ENCODE data around the gene SNX33. TPM values are rescaled to one million over a fixed set of nuclear protein-coding genes. Genes with fewer than 3 reads are reported as not detected.

The SNX33 gene
- polyA plus RNA-seq (21.7 to 32.5 TPM (median 27.0 TPM) in 3 replicates), polyA minus RNA-seq (45.4 to 75.9 TPM (median 53.1 TPM) in 3 replicates)
- polyA plus RNA-seq (2011; ENCODE audit: low read depth): 11.5 TPM
- polyA plus RNA-seq (2011; cell fraction: cytosol; rRNA removed): 24.7 and 25.8 TPM in 2 replicates
- polyA plus RNA-seq (2011; cell fraction: nucleus; rRNA removed): 59.5 and 81.4 TPM in 2 replicates
- 31.2 and 40.4 TPM in 2 replicates for polyA plus RNA-seq (2012; ENCODE audit: low replicate concordance)
- polyA minus RNA-seq (2011; cell fraction: cytosol; rRNA and poly(A)+ RNA removed): 51.8 TPM
- 52.0 and 62.4 TPM in 2 replicates for polyA minus RNA-seq (2011; cell fraction: nucleus; rRNA and poly(A)+ RNA removed)

DNA sequence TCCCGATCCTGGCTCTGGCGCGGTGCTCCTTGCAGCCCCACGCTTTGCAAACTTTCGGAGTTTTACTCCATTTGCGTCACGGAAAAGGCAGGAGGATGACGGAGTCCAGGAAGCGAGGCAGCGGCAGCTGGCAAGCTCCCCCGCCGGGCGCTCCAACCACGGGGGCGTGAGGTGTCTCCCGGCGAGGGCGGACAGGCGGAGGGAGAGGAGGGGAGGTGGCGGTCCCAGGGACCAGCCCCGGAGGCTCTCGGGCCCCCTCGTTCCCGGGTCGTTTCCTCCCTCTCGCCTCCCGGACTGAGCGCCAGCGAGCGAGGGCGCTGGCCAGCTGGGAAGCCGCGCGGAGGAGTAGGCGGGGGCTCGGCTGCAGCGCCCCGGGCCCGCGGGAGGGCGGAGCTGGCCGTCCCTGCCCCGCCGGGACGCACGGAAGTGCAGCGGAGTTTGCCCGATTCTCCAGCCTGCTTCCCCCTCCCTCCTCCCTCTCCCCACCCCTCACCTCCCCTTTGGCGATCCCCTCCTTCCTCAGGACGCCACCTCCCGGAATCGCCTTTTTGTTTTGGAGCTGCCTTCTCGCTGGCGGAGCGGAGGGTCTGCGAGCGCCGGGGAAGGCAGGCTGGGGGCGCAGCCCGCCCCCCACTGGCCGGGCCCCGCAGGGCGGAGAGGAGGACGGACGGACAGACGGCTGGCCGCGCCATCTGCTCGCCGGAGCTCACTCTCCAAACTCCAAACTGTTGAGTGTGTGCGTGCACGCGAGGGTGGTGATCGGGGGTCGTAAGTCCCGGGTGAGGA lies at the start of gene SNX33:
TSS of gene SNX33 (plus strand) at position 543 of the 786 bp plus-strand sequence. CDS start 1,191 bp downstream, outside the sequence.
- H2AFZ ChIP-seq (ENCODE audit: control insufficient read depth, low read length): peak within 1 kb of the TSS; percentile 55
- dilution Hi-C loops (cut with MboI; ENCODE audit: extremely low pct_ligation_motif_present, low sequenced_read_pairs): no loop called here
- peaks cover 57% of the 10 kb centered on the region for H3K79me2 ChIP-seq (ENCODE audit: control insufficient read depth, insufficient read depth, low read length)
- H3K4me1 ChIP-seq (ENCODE audit: control insufficient read depth, extremely low read depth, insufficient read depth, low read length): peaks cover 47% of the 10 kb centered on the region
- FAIRE-seq: no peak
- H3K27me3 ChIP-seq (ENCODE audit: control insufficient read depth, extremely low read depth, insufficient read depth, low read length): no peaks in the 10 kb centered on the region
- DNase-seq (ENCODE audit: low read depth, low spot score): no peak
- H3K9ac ChIP-seq (ENCODE audit: control insufficient read depth, extremely low read depth, insufficient read depth, low read length): peak within 1 kb of the TSS; percentile 95
- peaks cover 4 to 19% of the 10 kb centered on the region in 2 experiments for H3K36me3 ChIP-seq (ENCODE audit: control insufficient read depth in 2 of 2, extremely low read depth in 1 of 2, insufficient read depth in 2 of 2, low read length in 2 of 2)
- TF ChIP-seq, protein P1, sequence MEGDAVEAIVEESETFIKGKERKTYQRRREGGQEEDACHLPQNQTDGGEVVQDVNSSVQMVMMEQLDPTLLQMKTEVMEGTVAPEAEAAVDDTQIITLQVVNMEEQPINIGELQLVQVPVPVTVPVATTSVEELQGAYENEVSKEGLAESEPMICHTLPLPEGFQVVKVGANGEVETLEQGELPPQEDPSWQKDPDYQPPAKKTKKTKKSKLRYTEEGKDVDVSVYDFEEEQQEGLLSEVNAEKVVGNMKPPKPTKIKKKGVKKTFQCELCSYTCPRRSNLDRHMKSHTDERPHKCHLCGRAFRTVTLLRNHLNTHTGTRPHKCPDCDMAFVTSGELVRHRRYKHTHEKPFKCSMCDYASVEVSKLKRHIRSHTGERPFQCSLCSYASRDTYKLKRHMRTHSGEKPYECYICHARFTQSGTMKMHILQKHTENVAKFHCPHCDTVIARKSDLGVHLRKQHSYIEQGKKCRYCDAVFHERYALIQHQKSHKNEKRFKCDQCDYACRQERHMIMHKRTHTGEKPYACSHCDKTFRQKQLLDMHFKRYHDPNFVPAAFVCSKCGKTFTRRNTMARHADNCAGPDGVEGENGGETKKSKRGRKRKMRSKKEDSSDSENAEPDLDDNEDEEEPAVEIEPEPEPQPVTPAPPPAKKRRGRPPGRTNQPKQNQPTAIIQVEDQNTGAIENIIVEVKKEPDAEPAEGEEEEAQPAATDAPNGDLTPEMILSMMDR (optimal IDR thresholded peaks at IDR 0.05 in 1 of 3, IDR thresholded peaks at IDR 0.05 in 1 of 3, conservative IDR thresholded peaks at IDR 0.05 in 1 of 3; ENCODE audit: extremely low read depth in 1 of 3, insufficient read depth in 2 of 3, low read length in 3 of 3): peak; percentile 35 to 55 (median 45)
- no peak for TF ChIP-seq EZH2 (IDR thresholded peaks at IDR 0.05; ENCODE audit: low read length)
- H3K4me2 ChIP-seq (ENCODE audit: control insufficient read depth, extremely low read depth, insufficient read depth, low read depth, low read length): peak within 1 kb of the TSS; percentile 97
- peak within 1 kb of the TSS; percentile 90 for H3K27ac ChIP-seq (ENCODE audit: control insufficient read depth, insufficient read depth, low read length)
- H3K9me3 ChIP-seq (ENCODE audit: control insufficient read depth, low read depth, low read length): no peaks in the 10 kb centered on the region
- H4K20me1 ChIP-seq (ENCODE audit: control insufficient read depth, extremely low read depth, insufficient read depth, low read length): peaks cover 2% of the 10 kb centered on the region
- H3K4me3 ChIP-seq (ENCODE audit: control insufficient read depth in 2 of 3, extremely low read depth in 1 of 3, insufficient read depth in 2 of 3, low read depth in 1 of 3, low read length in 3 of 3): peak within 1 kb of the TSS; percentile 88 to 94 (median 91)
- peaks cover 10% of the 10 kb centered on the region for H3K9me1 ChIP-seq (ENCODE audit: control insufficient read depth, extremely low read depth, insufficient read depth, low read length)

GRCh38 chr15:75598361-75598760 lies 49.4 kb upstream of the SNX33 start:
- Histone ChIP-seq H3K4me2 (ENCODE audit: control insufficient read depth, extremely low read depth, insufficient read depth, low read depth, low read length) (no peak overlapping the region), H2AFZ (ENCODE audit: control insufficient read depth, low read length) (no peak overlapping the region), H3K27me3 (ENCODE audit: control insufficient read depth, extremely low read depth, insufficient read depth, low read length) (no peaks in the 10 kb centered on the region), H3K9ac (ENCODE audit: control insufficient read depth, extremely low read depth, insufficient read depth, low read length) (no peak overlapping the region), H3K4me3 (ENCODE audit: control insufficient read depth in 2 of 3, extremely low read depth in 1 of 3, insufficient read depth in 2 of 3, low read depth in 1 of 3, low read length in 3 of 3) (no peak overlapping the region), H3K36me3 (ENCODE audit: control insufficient read depth in 2 of 2, extremely low read depth in 1 of 2, insufficient read depth in 2 of 2, low read length in 2 of 2) (peaks cover 15 to 27% of the 10 kb centered on the region in 2 experiments), H3K4me1 (ENCODE audit: control insufficient read depth, extremely low read depth, insufficient read depth, low read length) (no peaks in the 10 kb centered on the region), H3K79me2 (ENCODE audit: control insufficient read depth, insufficient read depth, low read length) (no peaks in the 10 kb centered on the region), H3K9me1 (ENCODE audit: control insufficient read depth, extremely low read depth, insufficient read depth, low read length) (no peaks in the 10 kb centered on the region), H4K20me1 (ENCODE audit: control insufficient read depth, extremely low read depth, insufficient read depth, low read length) (no peaks in the 10 kb centered on the region), H3K27ac (ENCODE audit: control insufficient read depth, insufficient read depth, low read length) (no peak overlapping the region), H3K9me3 (ENCODE audit: control insufficient read depth, low read depth, low read length) (no peaks in the 10 kb centered on the region)
- FAIRE-seq (no peak), DNase-seq (ENCODE audit: low read depth, low spot score) (no peak)
- dilution Hi-C loops (cut with MboI; ENCODE audit: extremely low pct_ligation_motif_present, low sequenced_read_pairs): no loop called here
- TF ChIP-seq, protein P1 (optimal IDR thresholded peaks at IDR 0.05 in 1 of 3, IDR thresholded peaks at IDR 0.05 in 1 of 3, conservative IDR thresholded peaks at IDR 0.05 in 1 of 3; ENCODE audit: extremely low read depth in 1 of 3, insufficient read depth in 2 of 3, low read length in 3 of 3): no peak
- TF ChIP-seq EZH2 (IDR thresholded peaks at IDR 0.05; ENCODE audit: low read length): no peak

All from keratinocyte (primary cell).